HG03571 (cell line): ENCODE measurements around the gene MVK.

Experiments
- ATAC-seq: cut with Tn5 transposase; IDR thresholded peaks from one replicate; pipeline ENCODE4 v1.9.1; 2021; ENCODE audit not compliant: unreplicated experiment

Gene MVK

DNA sequence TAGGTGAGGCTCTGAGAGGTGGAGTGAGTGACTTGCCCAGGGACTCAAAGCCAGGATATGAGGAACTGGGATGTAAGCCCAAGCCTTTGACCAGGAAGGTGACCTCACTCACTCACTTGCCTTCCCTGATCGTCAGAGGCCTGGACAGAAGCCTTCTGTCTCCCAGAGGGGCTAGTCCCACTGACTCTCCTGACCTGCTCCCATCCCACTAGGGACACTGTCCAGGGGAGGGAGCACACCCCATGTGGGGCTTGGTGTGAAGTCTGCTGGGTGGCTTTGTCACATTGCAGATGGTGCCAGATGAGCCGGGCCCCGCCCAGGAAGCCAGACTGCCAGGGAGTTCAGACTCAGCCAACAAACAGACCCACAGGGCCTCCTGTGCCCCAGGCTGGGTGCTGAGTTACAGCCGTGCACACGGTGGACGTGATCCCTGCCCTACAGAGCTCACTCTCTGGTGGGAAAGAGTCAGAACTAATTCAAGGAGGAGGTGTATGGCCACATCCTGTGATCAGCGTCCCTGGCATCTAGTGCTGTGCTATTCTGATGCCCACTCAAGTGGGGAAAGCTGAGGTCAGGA, 28.6 kb upstream of the MVK start:
- no peak for ATAC-seq

DNA sequence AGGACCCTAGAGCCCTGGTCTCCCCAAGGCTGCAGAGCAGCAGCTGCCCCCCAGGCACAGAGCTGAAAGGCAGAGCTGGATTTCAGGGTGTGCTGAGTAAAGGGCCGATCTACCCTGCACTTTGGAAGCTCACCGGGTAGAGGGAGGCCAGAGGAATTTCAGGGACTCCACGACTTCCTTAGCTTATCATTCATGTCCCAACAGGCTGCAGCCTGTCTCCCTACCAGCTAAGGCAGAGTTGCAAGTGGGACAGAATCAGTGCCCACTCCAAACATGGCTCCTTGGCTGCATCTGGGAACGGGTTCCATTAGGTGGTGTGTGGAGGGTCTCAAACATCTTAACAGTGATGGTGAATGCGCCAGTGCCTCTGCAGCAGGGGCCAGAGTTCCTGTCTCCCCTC, 27.8 kb upstream of the MVK start:
- no peak for ATAC-seq

DNA sequence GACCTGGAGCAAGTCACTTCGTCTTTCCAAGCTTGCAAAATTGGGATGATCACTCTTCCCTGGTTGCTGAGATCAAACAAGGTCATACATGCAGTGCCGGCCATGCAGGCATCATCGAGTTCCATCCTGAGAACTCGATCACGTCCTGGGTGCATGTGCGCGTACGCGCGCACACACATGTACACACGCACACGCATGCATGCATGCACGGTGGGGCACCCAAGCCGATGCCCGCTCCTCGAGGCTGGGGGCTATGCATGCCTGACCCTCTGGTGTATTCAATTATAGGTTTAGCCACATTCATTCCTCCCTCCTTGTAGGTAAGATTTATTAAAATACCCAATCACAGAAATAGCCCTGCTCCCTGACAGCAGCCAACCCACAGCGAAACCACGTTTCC, 26.3 kb upstream of the MVK start:
- no peak for ATAC-seq

DNA sequence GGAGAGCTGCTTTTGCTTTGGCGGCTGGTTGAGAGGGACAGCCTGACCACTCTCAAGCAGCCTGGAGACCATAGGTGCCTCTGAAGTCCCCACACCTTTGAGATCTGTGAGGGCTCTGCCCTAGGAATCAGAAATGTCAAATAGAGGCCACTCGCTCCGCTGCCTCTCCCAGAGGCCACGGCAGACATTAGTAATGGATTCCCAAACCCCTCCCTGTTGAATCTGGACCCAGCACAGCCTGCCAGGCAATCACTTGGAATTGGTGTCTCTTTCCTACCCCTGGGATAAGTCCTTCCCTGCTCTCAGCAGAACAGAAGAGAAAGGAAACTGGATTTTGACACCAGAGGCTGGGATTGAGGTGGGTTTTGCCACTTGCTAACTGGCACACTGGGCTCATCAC, 25.3 kb upstream of the MVK start:
- ATAC-seq, result no peak

DNA sequence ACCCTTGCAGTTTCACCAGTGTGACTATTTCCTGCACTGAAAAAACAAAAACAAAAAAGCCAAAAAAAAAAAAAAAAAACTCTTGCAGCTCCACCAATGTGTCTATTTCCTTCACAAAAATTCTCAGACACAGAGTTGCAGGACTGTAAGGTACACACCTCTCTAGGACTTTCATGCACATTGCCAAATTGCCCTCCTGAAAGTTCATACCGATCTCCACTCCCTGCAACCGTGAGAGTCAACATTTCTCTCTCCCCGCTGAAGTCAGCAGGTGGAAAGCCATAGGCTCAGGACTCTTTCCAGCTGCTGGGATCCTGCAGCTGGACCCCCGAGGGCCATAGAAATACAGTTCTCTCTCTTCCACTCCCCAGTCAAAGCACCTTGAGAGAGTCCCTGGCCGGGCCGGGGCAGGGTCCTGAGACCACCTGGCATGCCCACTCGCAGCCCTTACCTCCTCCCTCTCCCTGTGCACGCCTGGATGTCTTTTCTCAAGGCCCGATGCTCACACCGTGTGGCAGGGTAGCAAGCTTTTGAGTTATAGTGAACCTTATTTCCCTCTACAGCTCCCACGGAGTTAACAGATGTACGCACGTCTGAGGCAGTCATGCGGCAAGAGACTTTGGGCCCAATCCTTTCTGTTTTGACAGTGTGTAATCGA, 23.9 kb upstream of the MVK start:
- no peak for ATAC-seq

DNA sequence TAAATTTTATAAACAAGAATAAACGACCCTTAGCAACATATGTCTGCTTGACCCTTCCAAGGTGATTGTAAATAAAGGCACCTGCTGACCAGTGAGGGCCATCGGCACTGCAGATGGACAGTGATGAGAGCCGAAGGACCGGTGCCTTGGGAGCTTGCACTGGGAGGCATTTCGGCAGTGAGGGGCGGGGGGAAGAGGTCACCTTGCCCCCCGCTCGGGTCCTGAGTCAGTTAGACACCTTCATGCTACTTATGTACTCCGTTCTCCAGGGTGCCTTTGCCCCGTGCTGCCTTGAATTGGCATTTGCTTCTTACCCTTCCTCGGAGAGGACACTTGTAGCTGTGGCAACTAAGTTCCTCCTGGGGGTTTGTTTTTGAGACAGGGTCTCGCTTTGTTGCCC, 23.3 kb upstream of the MVK start:
- ATAC-seq, result no peak

- no peak for ATAC-seq
Observed at GRCh38 chr12:109551108-109551507, 22.5 kb upstream of the MVK start.

DNA sequence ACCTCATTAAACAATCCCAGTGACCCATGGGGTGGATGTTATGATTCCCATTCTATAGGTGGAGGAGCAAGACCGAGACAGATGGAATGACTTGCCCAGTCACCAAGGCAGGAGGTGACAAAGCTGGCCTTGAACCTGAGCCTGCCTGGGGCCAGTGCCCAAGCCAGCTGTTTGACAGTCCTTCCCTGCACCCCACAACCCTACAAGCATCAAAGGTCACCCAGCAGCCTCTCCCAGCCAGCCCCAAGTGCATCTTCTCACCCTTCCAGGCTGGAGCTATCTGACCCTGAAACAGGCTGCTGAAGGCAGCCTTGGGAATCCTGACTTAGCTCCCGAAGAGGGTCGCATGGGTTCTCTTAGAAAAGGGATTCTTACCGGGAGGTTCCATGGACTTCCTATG, 20.6 kb upstream of the MVK start:
- no peak for ATAC-seq

- ATAC-seq, result no peak
Observed at GRCh38 chr12:109553483-109553882, 20.1 kb upstream of the MVK start.

GRCh38 chr12:109553906-109554500, 19.6 kb upstream of the MVK start:
- no peak for ATAC-seq

- no peak for ATAC-seq
Observed at GRCh38 chr12:109554761-109555160, 18.8 kb upstream of the MVK start.

GRCh38 chr12:109555431-109556315, 17.9 kb upstream of the MVK start:
- no peak for ATAC-seq

DNA sequence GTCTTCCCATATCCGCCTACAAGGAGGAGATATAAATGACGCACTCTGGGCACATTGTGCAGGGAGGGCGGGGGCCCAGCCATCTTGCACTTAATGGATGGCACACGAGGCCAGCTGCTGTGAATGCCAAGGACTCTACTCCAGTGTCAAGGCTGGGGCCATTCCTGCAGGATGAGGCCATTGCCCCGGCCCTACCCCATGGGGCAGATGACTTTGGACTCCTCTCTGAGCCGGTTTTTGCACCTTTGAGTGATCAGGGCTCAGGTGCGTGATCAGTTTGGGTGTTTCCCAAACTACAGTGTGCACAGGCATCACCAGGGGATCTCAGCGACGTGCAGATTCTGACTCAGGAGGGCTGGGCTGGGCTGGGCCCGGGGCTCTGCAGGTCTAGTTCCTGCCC, 16.4 kb upstream of the MVK start:
- ATAC-seq, result no peak

DNA sequence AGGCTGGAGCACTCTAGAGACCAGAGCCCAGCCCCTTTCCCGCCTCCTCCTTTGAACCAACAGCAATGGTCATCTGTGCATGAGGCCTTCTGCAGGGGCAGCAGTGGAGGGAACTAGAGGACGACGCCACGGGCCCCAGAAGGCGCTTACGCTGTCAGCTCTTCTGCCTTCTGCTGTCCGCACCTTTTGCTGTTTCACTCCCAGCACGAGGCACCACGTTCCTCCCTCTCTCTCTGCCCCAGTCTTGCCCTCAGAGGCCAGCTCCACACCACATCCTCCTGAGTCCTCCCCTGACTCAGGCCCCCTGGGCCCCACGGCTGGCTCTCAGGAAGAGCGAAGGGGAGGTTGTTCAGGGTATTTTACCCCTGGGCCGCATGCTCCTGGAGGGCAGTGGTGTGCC, 15.8 kb upstream of the MVK start:
- no peak for ATAC-seq

GRCh38 chr12:109558374-109559199, 15.0 kb upstream of the MVK start:
- ATAC-seq, result no peak

DNA sequence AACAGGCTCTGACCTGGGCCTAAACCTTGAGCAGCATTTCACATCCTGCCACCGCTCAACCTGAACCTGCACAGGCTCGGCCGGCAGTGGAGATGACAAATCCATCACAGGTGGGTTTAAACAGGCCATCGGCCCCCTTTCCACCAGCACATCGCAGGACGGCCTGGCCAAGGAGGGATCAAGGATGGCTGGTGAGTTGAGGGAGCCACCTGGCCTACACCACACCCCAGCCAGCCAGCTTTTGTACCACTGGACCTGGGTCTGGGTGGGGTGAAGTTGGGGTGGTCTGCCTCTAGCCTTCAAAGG, 14.4 kb upstream of the MVK start:
- ATAC-seq, result no peak

GRCh38 chr12:109559601-109560000, 14.0 kb upstream of the MVK start:
- no peak for ATAC-seq

DNA sequence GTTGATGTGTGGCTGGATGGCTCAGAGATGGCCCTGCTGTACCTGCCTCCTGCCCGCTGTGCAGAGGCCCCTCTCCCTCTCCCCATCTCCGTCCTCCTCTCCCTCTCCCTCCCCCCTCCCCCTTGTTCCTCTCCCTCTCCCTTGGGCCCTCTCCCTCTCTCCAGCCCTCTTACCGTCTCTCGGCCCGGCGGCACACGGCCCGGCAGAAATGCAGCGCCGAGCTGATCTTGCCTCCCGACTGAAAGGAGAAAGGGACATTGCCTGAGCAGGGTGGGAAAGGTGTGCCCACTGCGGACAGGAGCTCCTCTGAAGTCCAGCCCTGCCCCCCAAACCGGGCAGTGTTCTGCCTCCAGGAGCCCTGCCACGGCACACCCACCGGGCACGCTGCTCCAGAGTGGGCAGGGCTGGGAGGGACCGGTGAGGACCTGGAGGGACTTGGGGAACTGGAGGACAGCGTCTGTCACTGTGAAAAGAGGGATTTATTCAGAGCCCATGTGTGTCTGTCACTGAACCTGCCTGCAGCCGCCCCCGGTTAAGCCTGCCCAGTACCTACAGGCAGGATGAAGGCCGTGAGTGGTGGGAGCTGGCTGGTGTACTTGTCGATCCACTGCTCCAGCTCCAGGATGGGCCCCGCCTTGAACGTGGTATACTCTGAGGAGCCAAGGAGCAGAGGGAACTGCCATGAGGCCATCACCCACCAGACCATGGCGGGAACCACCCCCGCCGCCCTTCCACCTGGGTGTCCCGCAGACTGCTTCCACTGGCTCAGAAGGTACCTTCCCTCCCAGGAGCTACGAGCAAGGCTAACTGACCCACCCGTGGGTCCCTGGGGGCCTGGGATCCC, 12.5 kb upstream of the MVK start:
- no peak for ATAC-seq

GRCh38 chr12:109561711-109562030, 11.9 kb upstream of the MVK start:
- ATAC-seq, result no peak

DNA sequence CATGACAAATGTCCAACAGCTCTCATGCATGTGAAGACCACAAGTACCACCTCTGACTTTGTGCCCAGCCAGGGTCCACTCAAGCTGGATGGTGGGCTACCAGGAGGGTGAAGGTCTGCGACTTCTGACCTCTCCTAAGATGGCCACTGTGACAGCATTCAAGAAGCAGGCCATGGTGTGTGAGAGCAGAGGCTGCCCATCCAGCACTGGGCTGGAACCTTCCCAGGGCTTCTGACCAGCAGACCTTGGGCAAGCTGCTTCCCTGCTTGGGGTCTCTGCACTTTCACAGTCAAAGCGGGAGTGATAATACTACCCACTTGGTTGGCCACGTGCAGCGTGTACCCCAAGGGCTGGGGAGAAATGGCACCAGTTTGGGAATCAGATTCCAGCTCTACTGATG, 10.7 kb upstream of the MVK start:
- no peak for ATAC-seq
